Pancreas (tissue), 10 donors: Measurements from ENCODE around the gene C1QTNF12. TPM values are rescaled to one million over a fixed set of nuclear protein-coding genes. Genes with fewer than 3 reads are reported as not detected.

Source experiments
- ATAC-seq, 4 donors: fragments of 200-7000 bp; cut with Tn5 transposase; one replicate each; pipeline versions ENCODE4 v1.8.0 to v1.9.1; 2020; ENCODE audit warnings: mild to moderate bottlenecking in 4 of 4, moderate library complexity in 4 of 4
- DNase-seq, 6 donors: peaks; one replicate each; pipeline ENCODE4 v3.0.0-alpha.2; 2020
- FAIRE-seq: peaks from 2 replicates; lab custom pipeline; 2012; peaks lifted over from hg19 to GRCh38; lab: Jason Lieb, UNC
- H3K27ac ChIP-seq, 4 donors: fragments of 200-600 bp; sonication (generic); 1 replicate in 3 of 4; 2 replicates in 1 of 4; pipeline versions ENCODE4 v1.5.0 to v1.8.0; 2020
- H3K27me3 ChIP-seq, 4 donors: fragments of 200-600 bp; one replicate each; pipeline ENCODE4 v1.8.0; 2021
- H3K36me3 ChIP-seq, 3 donors: fragments of 200-600 bp; sonication (generic) in 1 of 3; one replicate each; pipeline versions ENCODE4 v1.5.0 to v1.8.0; 2020 to 2021
- H3K4me1 ChIP-seq, 3 donors: fragments of 200-600 bp; one replicate each; pipeline ENCODE4 v1.8.0; 2021
- H3K4me3 ChIP-seq, 4 donors: fragments of 200-600 bp; sonication (generic) in 2 of 4; one replicate each; pipeline versions ENCODE4 v1.5.0 to v1.8.0; 2020 to 2021
- H3K9me3 ChIP-seq, 4 donors: fragments of 200-600 bp; one replicate each; pipeline ENCODE4 v1.8.0; 2021
- WGBS, 2 donors: extraction: QIAGEN DNeasy Blood & Tissue Kit; methylation state at CpG; one replicate each; pipeline ENCODE4 v1.1.7; 2013; 5-methylcytosine and 5-hydroxymethylcytosine counted together
- intact Hi-C, 3 donors: fragments of 100-400 bp; cut with DNase I; formaldehyde crosslinking; loops; one replicate each; pipeline versions ENCODE4 v1.11.1 to v1.14.2; 2022
- polyA plus RNA-seq, 2 donors: library from polyadenylated mRNA; stranded (reverse); fragments of 200-250 nt; gene quantifications; one replicate each; pipeline ENCODE4 v1.2.3, GENCODE V29; 2013
- total RNA-seq, 6 donors: library from RNA; stranded (reverse); fragmentation: NEBNext Ultra II Directional in 4 of 6; extraction: Animal tissue kit (Norgen Biotek cat#: 25700) in 4 of 6; gene quantifications; one replicate each; pipeline versions ENCODE4 v1.2.1 to v1.2.4, GENCODE V29; 2021 to 2023
- TF ChIP-seq, protein P1 (sequence below), 4 donors: fragments of 200-600 bp; sonication (generic) in 3 of 4; IDR thresholded peaks; one replicate each; pipeline versions ENCODE4 v1.5.0 to v1.8.0; 2021; ENCODE audit warnings: antibody characterized with exemption in 4 of 4
- donor health status: healthy with polysubstance abuse.
- donor health status: DM: no; HTN: no; CAD: no; lungs with moderate emphysema.
- donor health status: DM: no; HTN: no; CAD: no.
- donor health status: control.
- donor health status: control.
- donor health status: Bipolar disorder and iron deficiency.
- donor health status: DM: yes; HTN: yes; CAD: no.
- donor health status: DM: no; HTN: no; CAD: no.
- donor health status: DM: no; HTN: no; CAD: no.
- donor health status: DM: yes; HTN: yes; CAD: no.

The C1QTNF12 gene
- total and polyA plus RNA-seq, 8 donors = 0.43 to 4.8 (median 1.0) TPM

- intact Hi-C loops = loop anchor here (5.0 to 10.0 kb wide), 3 partner anchors 168 to 258 kb away; no protein-coding TSS in a partner anchor
Observed at GRCh38 chr1:1292851-1293250, 46.3 kb upstream of the C1QTNF12 start.

DNA sequence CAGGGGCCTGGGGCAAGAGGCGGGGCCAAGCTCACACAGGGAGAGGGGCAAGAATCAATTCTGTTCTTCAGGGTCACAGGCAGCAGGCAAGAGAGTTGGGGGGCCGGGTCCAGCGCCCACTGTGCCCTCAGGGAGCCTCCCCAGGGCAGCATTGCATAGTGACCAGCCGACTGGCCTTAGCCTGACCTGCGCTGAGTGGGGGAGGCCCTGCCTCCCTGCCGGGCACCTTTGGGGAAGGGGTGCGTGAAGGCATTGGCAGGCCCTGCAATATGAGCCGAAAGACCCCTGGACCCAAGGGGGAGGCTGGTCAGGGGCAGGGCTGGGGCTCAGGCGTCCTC lies 45.9 kb upstream of the C1QTNF12 start:
- H3K27me3 ChIP-seq = no peaks in the 10 kb centered on the region
- H3K4me3 ChIP-seq = no peak overlapping the region
- no peak for FAIRE-seq
- WGBS, 2 donors = 78 to 84% methylated on average over 9 of the region's 9 CpGs
- no peaks in the 10 kb centered on the region for H3K9me3 ChIP-seq
- H3K27ac ChIP-seq = no peak overlapping the region
- H3K36me3 ChIP-seq = no peaks in the 10 kb centered on the region
- H3K4me1 ChIP-seq = no peaks in the 10 kb centered on the region
- intact Hi-C loops = loop anchor here (5.0 to 10.0 kb wide), 3 partner anchors 168 to 258 kb away; no protein-coding TSS in a partner anchor
- TF ChIP-seq, protein P1, sequence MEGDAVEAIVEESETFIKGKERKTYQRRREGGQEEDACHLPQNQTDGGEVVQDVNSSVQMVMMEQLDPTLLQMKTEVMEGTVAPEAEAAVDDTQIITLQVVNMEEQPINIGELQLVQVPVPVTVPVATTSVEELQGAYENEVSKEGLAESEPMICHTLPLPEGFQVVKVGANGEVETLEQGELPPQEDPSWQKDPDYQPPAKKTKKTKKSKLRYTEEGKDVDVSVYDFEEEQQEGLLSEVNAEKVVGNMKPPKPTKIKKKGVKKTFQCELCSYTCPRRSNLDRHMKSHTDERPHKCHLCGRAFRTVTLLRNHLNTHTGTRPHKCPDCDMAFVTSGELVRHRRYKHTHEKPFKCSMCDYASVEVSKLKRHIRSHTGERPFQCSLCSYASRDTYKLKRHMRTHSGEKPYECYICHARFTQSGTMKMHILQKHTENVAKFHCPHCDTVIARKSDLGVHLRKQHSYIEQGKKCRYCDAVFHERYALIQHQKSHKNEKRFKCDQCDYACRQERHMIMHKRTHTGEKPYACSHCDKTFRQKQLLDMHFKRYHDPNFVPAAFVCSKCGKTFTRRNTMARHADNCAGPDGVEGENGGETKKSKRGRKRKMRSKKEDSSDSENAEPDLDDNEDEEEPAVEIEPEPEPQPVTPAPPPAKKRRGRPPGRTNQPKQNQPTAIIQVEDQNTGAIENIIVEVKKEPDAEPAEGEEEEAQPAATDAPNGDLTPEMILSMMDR (IDR thresholded peaks at IDR 0.05) = no peak
- ATAC-seq = no peak
- DNase-seq = peak in 2 of 6 donors; percentile 28 to 75

More at GRCh38 chr1:1292851-1293250, 46.3 kb upstream of the C1QTNF12 start:
- Histone ChIP-seq H3K27me3 (no peaks in the 10 kb centered on the region), H3K4me3 (no peak overlapping the region), H3K36me3 (no peaks in the 10 kb centered on the region), H3K9me3 (no peaks in the 10 kb centered on the region), H3K4me1 (no peaks in the 10 kb centered on the region), H3K27ac (no peak overlapping the region)
- FAIRE-seq = no peak
- WGBS, 2 donors = 80 to 86% methylated on average over 18 of the region's 18 CpGs
- DNase-seq = peak in 3 of 6 donors; percentile 39 to 71 (median 59)
- no peak for ATAC-seq
- TF ChIP-seq, protein P1 (IDR thresholded peaks at IDR 0.05) = no peak

- H3K4me3 ChIP-seq = no peak overlapping the region
- H3K9me3 ChIP-seq = no peaks in the 10 kb centered on the region
- TF ChIP-seq, protein P1 (IDR thresholded peaks at IDR 0.05) = peak; percentile 63 to 71 (median 64)
- no peaks in the 10 kb centered on the region for H3K4me1 ChIP-seq
- DNase-seq (peak; percentile 73 to 94 (median 82)), FAIRE-seq (no peak), ATAC-seq (peak; percentile 84 to 91 (median 88))
- intact Hi-C loops = loop anchor here (5.0 to 10.0 kb wide), 3 partner anchors 167 to 257 kb away; no protein-coding TSS in a partner anchor
- H3K27ac ChIP-seq = no peak overlapping the region
- H3K27me3 ChIP-seq = no peaks in the 10 kb centered on the region
- no peaks in the 10 kb centered on the region for H3K36me3 ChIP-seq
- WGBS, 2 donors = 32% methylated on average over 44 to 45 of the region's 45 CpGs
Observed at GRCh38 chr1:1291548-1292441, 45.3 kb upstream of the C1QTNF12 start.

DNA sequence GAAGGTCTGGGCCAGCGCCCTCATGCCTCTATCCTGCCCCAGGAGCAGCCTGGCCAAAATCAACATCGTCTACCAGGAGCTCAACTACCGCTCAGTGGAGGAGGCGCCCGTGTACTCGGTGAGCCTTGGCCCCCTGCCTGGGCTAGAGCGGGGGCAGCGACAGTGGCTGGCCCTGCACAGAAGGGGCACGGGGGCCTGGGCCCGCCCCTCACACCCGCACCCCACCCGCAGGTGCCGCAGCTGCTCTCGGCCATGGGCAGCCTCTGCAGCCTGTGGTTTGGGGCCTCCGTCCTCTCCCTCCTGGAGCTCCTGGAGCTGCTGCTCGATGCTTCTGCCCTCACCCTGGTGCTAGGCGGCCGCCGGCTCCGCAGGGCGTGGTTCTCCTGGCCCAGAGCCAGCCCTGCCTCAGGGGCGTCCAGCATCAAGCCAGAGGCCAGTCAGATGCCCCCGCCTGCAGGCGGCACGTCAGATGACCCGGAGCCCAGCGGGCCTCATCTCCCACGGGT lies 44.6 kb upstream of the C1QTNF12 start:
- H3K4me1 ChIP-seq = no peaks in the 10 kb centered on the region
- DNase-seq = peak in 2 of 6 donors; percentile 53 to 82
- WGBS, 2 donors = 29 to 36% methylated on average over 18 to 28 of the region's 28 CpGs

More for the DNA sequence above, 44.6 kb upstream of the C1QTNF12 start:
- Histone ChIP-seq H3K4me3 (no peak overlapping the region), H3K9me3 (no peaks in the 10 kb centered on the region), H3K27ac (no peak overlapping the region), H3K36me3 (no peaks in the 10 kb centered on the region), H3K27me3 (peaks cover 0 to 3% (median 0%) of the 10 kb centered on the region in 4 donors)
- intact Hi-C loops = loop anchor here (5.0 to 10.0 kb wide), 3 partner anchors 166 to 256 kb away; no protein-coding TSS in a partner anchor
- TF ChIP-seq, protein P1 (IDR thresholded peaks at IDR 0.05) = no peak
- ATAC-seq = peak in 3 of 4 donors; percentile 7 to 31 (median 17)
- no peak for FAIRE-seq
